ENCODE data around the gene NCKAP5.

The NCKAP5 gene

GRCh38 chr2:133492719-133493380 is 75.4 kb downstream of the NCKAP5 start:
- in situ Hi-C loops (cut with MboI; ENCODE audit: low sequenced_read_pairs, unreplicated experiment): no loop called here
- no peak for DNase-seq (ENCODE audit: low spot score)
- no peak for TF ChIP-seq CTCF (IDR thresholded peaks at IDR 0.05; ENCODE audit: borderline replicate concordance, control extremely low read depth, extremely low read depth, insufficient read depth, missing control alignments)

- DNase-seq (ENCODE audit: low spot score): no peak
- in situ Hi-C loops (cut with MboI; ENCODE audit: low sequenced_read_pairs, unreplicated experiment): no loop called here
- no peak for TF ChIP-seq CTCF (IDR thresholded peaks at IDR 0.05; ENCODE audit: borderline replicate concordance, control extremely low read depth, extremely low read depth, insufficient read depth, missing control alignments)
These were observed 77.8 kb downstream of the NCKAP5 start for GRCh38 chr2:133490411-133490980.

- in situ Hi-C loops (cut with MboI; ENCODE audit: low sequenced_read_pairs, unreplicated experiment): no loop called here
- no peak for DNase-seq (ENCODE audit: low spot score)
- no peak for TF ChIP-seq CTCF (IDR thresholded peaks at IDR 0.05; ENCODE audit: borderline replicate concordance, control extremely low read depth, extremely low read depth, insufficient read depth, missing control alignments)
These were observed 78.4 kb downstream of the NCKAP5 start for GRCh38 chr2:133489641-133490410.

- DNase-seq (ENCODE audit: low spot score): no peak
- TF ChIP-seq CTCF (IDR thresholded peaks at IDR 0.05; ENCODE audit: borderline replicate concordance, control extremely low read depth, extremely low read depth, insufficient read depth, missing control alignments): no peak
- in situ Hi-C loops (cut with MboI; ENCODE audit: low sequenced_read_pairs, unreplicated experiment): no loop called here
These were observed 79.1 kb downstream of the NCKAP5 start for GRCh38 chr2:133489146-133489545.

- no peak for DNase-seq (ENCODE audit: low spot score)
- in situ Hi-C loops (cut with MboI; ENCODE audit: low sequenced_read_pairs, unreplicated experiment): no loop called here
- TF ChIP-seq CTCF (IDR thresholded peaks at IDR 0.05; ENCODE audit: borderline replicate concordance, control extremely low read depth, extremely low read depth, insufficient read depth, missing control alignments): no peak
These were observed 81.5 kb downstream of the NCKAP5 start for GRCh38 chr2:133486771-133487191.

- no peak for DNase-seq (ENCODE audit: low spot score)
- in situ Hi-C loops (cut with MboI; ENCODE audit: low sequenced_read_pairs, unreplicated experiment): no loop called here
- TF ChIP-seq CTCF (IDR thresholded peaks at IDR 0.05; ENCODE audit: borderline replicate concordance, control extremely low read depth, extremely low read depth, insufficient read depth, missing control alignments): no peak
These were observed 82.4 kb downstream of the NCKAP5 start for GRCh38 chr2:133485868-133486267.
